GM13976 (cell line): ENCODE measurements around the gene CLDN4.

ENCODE experiments used
- DNase-seq: peaks from one replicate; pipeline ENCODE4 v3.0.0; 2012; ENCODE audit warnings: low spot score
- in situ Hi-C: fragments of 300-500 bp; cut with MboI; formaldehyde crosslinking; loops from one replicate; pipeline ENCODE4 v1.12.0; 2022; ENCODE audit warnings: low sequenced_read_pairs, mixed read lengths, inconsistent platforms; ENCODE audit not compliant: unreplicated experiment
- TF ChIP-seq, protein P1 (sequence below): IDR thresholded peaks from 2 replicates; pipeline ENCODE4 v1.5.1; 2012; ENCODE audit warnings: borderline replicate concordance, mild to moderate bottlenecking; ENCODE audit not compliant: insufficient read depth; ENCODE audit errors: extremely low read depth, missing control alignments, control extremely low read depth

CLDN4 gene

DNA sequence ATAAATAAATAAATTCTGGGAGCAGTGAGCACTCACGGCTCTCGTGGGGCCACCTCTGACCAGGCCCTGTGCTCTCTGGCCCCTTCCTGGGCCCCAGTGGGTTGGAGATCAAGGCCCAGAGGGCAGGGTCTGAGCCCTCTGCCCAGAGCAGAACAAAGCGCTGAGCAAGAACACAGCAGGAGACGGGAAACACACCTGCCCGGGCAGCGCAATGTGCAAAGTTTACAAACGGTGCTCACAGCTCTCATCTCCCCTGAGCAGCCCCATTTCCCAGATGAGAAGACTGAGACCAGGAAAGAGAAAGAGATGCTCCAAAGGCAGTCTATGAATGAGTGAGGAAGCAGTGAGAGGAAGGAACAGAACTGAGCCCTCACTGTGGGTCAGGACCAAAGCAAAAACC is 8.5 kb downstream of the CLDN4 start:
- TF ChIP-seq, protein P1, sequence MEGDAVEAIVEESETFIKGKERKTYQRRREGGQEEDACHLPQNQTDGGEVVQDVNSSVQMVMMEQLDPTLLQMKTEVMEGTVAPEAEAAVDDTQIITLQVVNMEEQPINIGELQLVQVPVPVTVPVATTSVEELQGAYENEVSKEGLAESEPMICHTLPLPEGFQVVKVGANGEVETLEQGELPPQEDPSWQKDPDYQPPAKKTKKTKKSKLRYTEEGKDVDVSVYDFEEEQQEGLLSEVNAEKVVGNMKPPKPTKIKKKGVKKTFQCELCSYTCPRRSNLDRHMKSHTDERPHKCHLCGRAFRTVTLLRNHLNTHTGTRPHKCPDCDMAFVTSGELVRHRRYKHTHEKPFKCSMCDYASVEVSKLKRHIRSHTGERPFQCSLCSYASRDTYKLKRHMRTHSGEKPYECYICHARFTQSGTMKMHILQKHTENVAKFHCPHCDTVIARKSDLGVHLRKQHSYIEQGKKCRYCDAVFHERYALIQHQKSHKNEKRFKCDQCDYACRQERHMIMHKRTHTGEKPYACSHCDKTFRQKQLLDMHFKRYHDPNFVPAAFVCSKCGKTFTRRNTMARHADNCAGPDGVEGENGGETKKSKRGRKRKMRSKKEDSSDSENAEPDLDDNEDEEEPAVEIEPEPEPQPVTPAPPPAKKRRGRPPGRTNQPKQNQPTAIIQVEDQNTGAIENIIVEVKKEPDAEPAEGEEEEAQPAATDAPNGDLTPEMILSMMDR, result no peak
- peak; percentile 11 for DNase-seq
- in situ Hi-C loops, result no loop called here

DNA sequence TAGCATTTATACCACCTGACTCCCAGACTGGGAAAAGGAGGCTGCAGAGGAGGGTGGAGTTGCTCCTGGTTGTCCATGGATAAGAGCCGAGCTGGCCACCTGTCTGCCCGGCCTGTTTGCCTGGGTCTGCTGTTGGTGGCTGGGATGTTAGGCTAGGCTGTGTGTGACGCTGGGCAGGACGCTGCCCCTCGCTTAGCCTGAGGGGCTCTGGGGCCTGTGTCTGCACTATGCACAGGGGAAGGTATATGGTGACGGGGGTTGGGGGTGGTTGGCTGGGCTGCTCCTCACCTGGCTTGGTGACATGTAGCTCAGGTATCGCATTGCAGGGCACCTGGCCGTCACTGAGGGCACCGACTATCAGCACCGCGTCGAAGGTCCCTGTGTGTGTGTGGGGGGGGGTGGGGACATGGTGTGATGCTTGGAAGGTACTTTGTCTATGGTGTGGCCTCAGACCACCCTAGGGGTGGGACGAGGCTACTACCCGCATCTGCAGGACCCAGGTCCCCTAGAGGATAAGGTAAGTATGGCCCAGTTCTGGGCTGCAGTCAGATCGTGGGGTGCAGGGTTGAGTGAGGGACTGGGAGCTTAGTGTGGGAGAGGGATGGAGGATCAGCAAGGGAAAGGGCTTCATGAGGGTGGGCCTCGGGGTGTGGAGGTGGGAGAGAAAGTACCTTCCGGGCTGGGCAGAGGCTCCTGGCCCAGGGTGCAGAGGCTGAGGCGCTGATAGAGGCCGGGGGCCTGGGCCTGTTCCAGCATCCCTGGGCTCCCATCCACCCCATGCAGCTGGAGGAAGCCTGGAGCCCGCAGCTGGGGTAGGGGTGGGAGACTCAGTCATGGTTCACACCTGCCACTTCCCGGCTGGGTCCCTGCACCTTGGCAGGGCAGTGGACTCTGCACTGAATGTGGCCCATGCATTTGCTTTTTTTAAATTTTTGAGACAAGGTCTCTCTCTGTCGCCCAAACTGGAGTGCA is 9.2 kb downstream of the CLDN4 start:
- TF ChIP-seq, protein P1, result no peak
- DNase-seq, result peak; percentile 35
- in situ Hi-C loops, result no loop called here

DNA sequence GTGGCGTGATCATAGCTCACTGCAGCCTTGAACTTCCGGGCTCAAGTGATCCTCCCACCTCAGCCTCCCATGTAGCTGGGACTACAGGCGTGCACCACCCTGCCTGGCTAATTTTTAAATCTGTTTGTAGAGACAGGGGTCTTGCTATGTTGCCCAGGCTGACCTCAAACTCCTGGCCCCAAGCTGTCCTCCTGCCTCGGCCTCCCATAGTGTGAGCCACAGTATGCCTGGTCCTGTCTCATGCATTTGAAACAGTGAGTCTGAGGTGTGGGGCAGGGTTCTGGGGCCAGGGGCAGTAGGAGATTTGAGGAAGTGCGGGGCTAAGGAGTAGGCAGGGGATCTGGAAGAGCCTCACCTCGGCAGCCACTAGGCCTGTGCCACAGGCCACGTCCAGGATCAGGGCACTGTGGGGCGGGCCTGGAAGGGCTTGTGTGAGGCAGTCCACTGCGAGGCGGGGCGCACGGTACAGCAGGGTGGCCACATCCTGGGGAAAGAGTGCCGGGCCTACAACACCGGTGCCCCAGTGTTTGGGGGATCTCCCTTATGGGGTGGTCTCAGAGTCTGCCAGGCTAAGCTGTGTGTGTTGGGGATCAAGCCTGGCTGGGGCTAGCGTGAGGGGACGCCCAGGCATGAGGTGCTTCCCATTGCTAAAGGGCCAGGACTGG is 10.1 kb downstream of the CLDN4 start:
- TF ChIP-seq, protein P1, result no peak
- DNase-seq, result no peak
- in situ Hi-C loops, result no loop called here

GRCh38 chr7:73841689-73842066 is 10.9 kb downstream of the CLDN4 start:
- DNase-seq, result no peak
- TF ChIP-seq, protein P1, result no peak
- in situ Hi-C loops, result no loop called here

DNA sequence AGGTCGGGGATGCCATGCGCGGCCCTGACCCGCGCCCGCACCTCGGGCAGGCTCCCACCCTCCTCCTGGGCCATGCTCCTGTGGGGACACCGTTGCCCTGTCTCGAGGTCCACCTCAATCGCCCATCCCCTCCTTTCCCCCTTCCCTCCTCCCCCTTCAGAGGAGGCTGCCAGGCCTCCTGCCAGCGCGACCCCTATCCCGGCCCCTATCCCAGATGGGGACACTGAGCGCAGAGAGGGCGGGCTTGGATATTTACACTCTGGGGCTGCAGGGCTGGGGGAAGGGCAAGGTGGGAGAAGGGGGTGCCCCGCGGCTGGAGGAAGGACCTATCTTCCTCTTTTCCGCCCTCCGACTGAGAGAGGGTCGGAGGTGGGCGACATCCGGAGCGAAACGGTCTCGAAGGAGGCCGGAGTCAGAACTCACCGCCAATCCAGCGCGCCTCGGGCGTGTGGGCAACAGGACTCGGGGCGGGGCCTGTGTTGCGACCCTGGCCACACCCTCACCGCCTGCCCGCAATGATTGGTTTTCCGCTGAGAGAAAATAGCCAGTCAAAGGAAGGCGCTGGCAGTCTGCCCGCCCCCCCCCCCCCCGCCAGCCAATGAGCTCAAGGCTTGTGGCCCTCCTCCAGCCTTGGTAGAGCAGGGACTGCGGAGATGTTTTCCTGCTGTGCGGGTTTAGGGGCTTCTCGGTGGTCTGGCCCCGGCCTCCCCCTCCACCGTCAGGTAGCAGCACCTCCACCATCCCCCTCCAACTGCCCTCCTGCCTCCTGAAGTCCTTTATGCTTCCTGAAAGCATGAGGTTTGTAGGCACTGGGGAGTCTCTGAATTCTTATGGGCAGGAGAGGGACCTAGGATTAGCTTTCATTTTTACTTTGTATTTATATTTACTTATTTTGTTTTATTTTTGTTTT is 11.5 kb downstream of the CLDN4 start, which contains the start of gene METTL27:
Gene METTL27, minus strand, starts transcription at position 450 of the 910 bp plus-strand sequence. Its CDS starts 376 bp downstream, at position 74.
- DNase-seq, result peak; percentile 98
- in situ Hi-C loops, result no loop called here
- TF ChIP-seq, protein P1, result no peak

DNA sequence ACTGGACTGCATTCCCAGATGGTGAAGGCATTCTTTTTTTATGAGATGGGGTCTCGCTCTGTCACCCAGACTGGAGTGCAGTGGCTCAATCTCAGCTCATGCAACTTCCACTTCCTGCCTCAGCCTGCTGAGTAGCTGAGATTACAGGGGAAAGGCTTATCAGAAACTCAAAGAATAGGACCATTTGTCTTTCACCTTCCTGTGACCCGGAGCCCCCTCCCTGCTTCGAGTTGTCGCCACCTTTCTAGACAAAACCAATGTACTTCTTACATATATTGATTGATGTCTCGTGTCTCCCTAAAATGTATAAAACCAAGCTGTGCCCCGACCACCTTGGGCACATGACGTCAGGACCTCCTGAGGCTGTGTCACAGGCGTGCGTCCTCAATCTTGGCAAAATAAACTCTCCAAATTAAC is 13.3 kb downstream of the CLDN4 start:
- DNase-seq, result no peak
- TF ChIP-seq, protein P1, result no peak
- in situ Hi-C loops, result no loop called here
